Lower lobe of right lung (tissue), 2 donors: Measurements from ENCODE around the gene DPH3. TPM values are rescaled to one million over a fixed set of nuclear protein-coding genes. Genes with fewer than 3 reads are reported as not detected.

Source experiments
- ATAC-seq, 2 donors: fragments of 200-7000 bp; cut with Tn5 transposase; one replicate each; pipeline ENCODE4 v1.9.1; 2020 to 2022; ENCODE audit warnings: mild to moderate bottlenecking in 2 of 2, moderate library complexity in 2 of 2
- DNase-seq: peaks from one replicate; pipeline ENCODE4 v3.0.0-alpha.2; 2020
- H3K27ac ChIP-seq: fragments of 200-600 bp; one replicate; pipeline ENCODE4 v1.8.0; 2022
- H3K27me3 ChIP-seq: fragments of 200-600 bp; one replicate; pipeline ENCODE4 v1.8.0; 2022; ENCODE audit warnings: low read depth
- H3K36me3 ChIP-seq: fragments of 200-600 bp; one replicate; pipeline ENCODE4 v1.8.0; 2022; ENCODE audit warnings: mild to moderate bottlenecking
- H3K4me1 ChIP-seq: fragments of 200-600 bp; one replicate; pipeline ENCODE4 v1.8.0; 2022
- H3K4me3 ChIP-seq: fragments of 200-600 bp; one replicate; pipeline ENCODE4 v1.8.0; 2022; ENCODE audit warnings: mild to moderate bottlenecking
- H3K9me3 ChIP-seq: fragments of 200-600 bp; one replicate; pipeline ENCODE4 v1.8.0; 2022
- CTCF ChIP-seq: fragments of 200-600 bp; IDR thresholded peaks from one replicate; pipeline ENCODE4 v1.8.0; 2022; ENCODE audit warnings: antibody characterized with exemption, mild to moderate bottlenecking
- intact Hi-C: fragments of 100-400 bp; cut with DNase I; formaldehyde crosslinking; loops from one replicate; pipeline ENCODE4 v1.11.0; 2022
- total RNA-seq: library from RNA; stranded (reverse); fragmentation: NEBNext Ultra II Directional; extraction: Animal tissue kit (Norgen Biotek cat#: 25700); gene quantifications from one replicate; pipeline ENCODE4 v1.2.1, GENCODE V29; 2021
- donor health status: DM: no; HTN: yes; CAD: no; lungs with severe emphysema.

Gene DPH3
- total RNA-seq, 1 donor from 2014 or later, result 29.0 TPM

- ATAC-seq, result no peak
Measured at GRCh38 chr3:16308727-16309126, 44.0 kb upstream of the DPH3 start.

GRCh38 chr3:16307832-16308531 is 43.2 kb upstream of the DPH3 start:
- DNase-seq (no peak), ATAC-seq (no peak)
- H3K27ac ChIP-seq, result no peak overlapping the region
- no peaks in the 10 kb centered on the region for H3K9me3 ChIP-seq
- no peaks in the 10 kb centered on the region for H3K27me3 ChIP-seq
- H3K4me1 ChIP-seq, result peaks cover 31% of the 10 kb centered on the region
- TF ChIP-seq CTCF, result no peak
- peaks cover 15% of the 10 kb centered on the region for H3K36me3 ChIP-seq
- no peak overlapping the region for H3K4me3 ChIP-seq
- intact Hi-C loops, result no loop called here

More at GRCh38 chr3:16308727-16309126, 44.0 kb upstream of the DPH3 start:
- no peak overlapping the region for H3K4me3 ChIP-seq
- H3K27me3 ChIP-seq, result no peaks in the 10 kb centered on the region
- H3K36me3 ChIP-seq, result peaks cover 16% of the 10 kb centered on the region
- no peak for DNase-seq
- intact Hi-C loops, result no loop called here
- TF ChIP-seq CTCF, result no peak
- no peaks in the 10 kb centered on the region for H3K9me3 ChIP-seq
- H3K4me1 ChIP-seq, result peaks cover 24% of the 10 kb centered on the region
- no peak overlapping the region for H3K27ac ChIP-seq

GRCh38 chr3:16305111-16305541 is 40.4 kb upstream of the DPH3 start:
- no peak overlapping the region for H3K27ac ChIP-seq
- H3K4me3 ChIP-seq, result no peak overlapping the region
- H3K9me3 ChIP-seq, result no peaks in the 10 kb centered on the region
- H3K27me3 ChIP-seq, result no peaks in the 10 kb centered on the region
- DNase-seq, result no peak
- intact Hi-C loops, result no loop called here
- TF ChIP-seq CTCF, result no peak
- H3K36me3 ChIP-seq, result peaks cover 12% of the 10 kb centered on the region
- no peak for ATAC-seq
- peaks cover 45% of the 10 kb centered on the region for H3K4me1 ChIP-seq

- Histone ChIP-seq H3K27ac (no peak overlapping the region), H3K27me3 (no peaks in the 10 kb centered on the region), H3K9me3 (no peaks in the 10 kb centered on the region), H3K36me3 (peaks cover 12% of the 10 kb centered on the region), H3K4me1 (peaks cover 45% of the 10 kb centered on the region), H3K4me3 (no peak overlapping the region)
- ATAC-seq (no peak), DNase-seq (no peak)
- intact Hi-C loops, result no loop called here
- no peak for TF ChIP-seq CTCF
Measured at GRCh38 chr3:16304061-16305010, 39.6 kb upstream of the DPH3 start.

GRCh38 chr3:16303037-16303575 is 38.4 kb upstream of the DPH3 start:
- no peak for DNase-seq
- Histone ChIP-seq H3K9me3 (no peaks in the 10 kb centered on the region), H3K27ac (no peak overlapping the region), H3K27me3 (no peaks in the 10 kb centered on the region), H3K4me1 (peaks cover 45% of the 10 kb centered on the region), H3K4me3 (no peak overlapping the region), H3K36me3 (peaks cover 12% of the 10 kb centered on the region)
- no peak for ATAC-seq
- no peak for TF ChIP-seq CTCF
- intact Hi-C loops, result no loop called here
